ENCODE measurements around the gene MAG. TPM values are rescaled to one million over a fixed set of nuclear protein-coding genes. Genes with fewer than 3 reads are reported as not detected.

The MAG gene
- total and polyA plus RNA-seq, 9 of the 15 experiments (the other 6 are each of a cell fraction or from before 2014, with no cell fraction given) = 0.11 to 10.0 (median 1.6) TPM

- TF ChIP-seq AFF4 (CRISPR knock-in tag; IDR thresholded peaks at IDR 0.05) = no peak
- no peak for TF ChIP-seq IRF9 (tag; IDR thresholded peaks at IDR 0.05)
- TF ChIP-seq KDM2B (CRISPR knock-in tag; IDR thresholded peaks at IDR 0.05) = no peak
- TF ChIP-seq KLF1 (tag; IDR thresholded peaks at IDR 0.05) = no peak
- no peak for TF ChIP-seq PATZ1 (CRISPR knock-in tag; IDR thresholded peaks at IDR 0.05; ENCODE audit: borderline replicate concordance)
- TF ChIP-seq EHMT2 (IDR thresholded peaks at IDR 0.05) = no peak
Observed at GRCh38 chr19:35273686-35274259, 18.2 kb upstream of the MAG start (continued).

All from K562 (cell line).